Ascending aorta (tissue), 2 donors: ENCODE data around the gene TBC1D19. TPM values are rescaled to one million over a fixed set of nuclear protein-coding genes. Genes with fewer than 3 reads are reported as not detected.
"Not testable (repeated sequence)": the region's sequence is repeated elsewhere in the genome, so short reads cannot be mapped to it uniquely, and the experiment has no call there.

ENCODE experiments used
- DNase-seq, 2 donors: peaks; one replicate each; pipeline ENCODE4 v3.0.0-alpha.2; 2019; ENCODE audit warnings: low spot score in 2 of 2
- H3K27ac ChIP-seq, 2 donors: fragments of 200-600 bp; sonication (generic); one replicate each; pipeline ENCODE4 v1.5.1; 2016 to 2017; ENCODE audit warnings: mild to moderate bottlenecking in 1 of 2
- H3K27me3 ChIP-seq: fragments of 200-600 bp; sonication (generic); one replicate; pipeline ENCODE4 v1.5.1; 2017
- H3K36me3 ChIP-seq, 2 donors: fragments of 200-600 bp; sonication (generic); one replicate each; pipeline ENCODE4 v1.5.1; 2016
- H3K4me1 ChIP-seq, 2 donors: fragments of 200-600 bp; sonication (generic); one replicate each; pipeline ENCODE4 v1.5.1; 2016 to 2017; ENCODE audit warnings: mild to moderate bottlenecking in 1 of 2
- H3K4me3 ChIP-seq, 2 donors: fragments of 200-600 bp; sonication (generic); one replicate each; pipeline ENCODE4 v1.5.1; 2016 to 2017; ENCODE audit warnings: mild to moderate bottlenecking in 1 of 2
- H3K9me3 ChIP-seq, 2 donors: fragments of 200-600 bp; sonication (generic); one replicate each; pipeline ENCODE4 v1.5.1; 2016
- intact Hi-C: fragments of 100-400 bp; cut with DNase I; formaldehyde crosslinking; loops from one replicate; pipeline ENCODE4 v1.15.1; 2023
- total RNA-seq: library from RNA; depleted of rRNA; stranded (reverse); fragments of >200 nt; gene quantifications from one replicate; pipeline ENCODE4 v1.1.0, GENCODE V29; 2016
- TF ChIP-seq, protein P1 (sequence below), 3 experiments: fragments of 200-600 bp in 2 of 3; fragments of 450-650 bp in 1 of 3; sonication (generic) in 2 of 3; IDR thresholded peaks; one replicate each; pipeline ENCODE4 v1.5.1; 2016 to 2019; ENCODE audit warnings: antibody characterized with exemption in 3 of 3, mild to moderate bottlenecking in 1 of 3, moderate library complexity in 1 of 3

Gene TBC1D19
- total RNA-seq, 1 donor from 2014 or later = 18.1 TPM

DNA sequence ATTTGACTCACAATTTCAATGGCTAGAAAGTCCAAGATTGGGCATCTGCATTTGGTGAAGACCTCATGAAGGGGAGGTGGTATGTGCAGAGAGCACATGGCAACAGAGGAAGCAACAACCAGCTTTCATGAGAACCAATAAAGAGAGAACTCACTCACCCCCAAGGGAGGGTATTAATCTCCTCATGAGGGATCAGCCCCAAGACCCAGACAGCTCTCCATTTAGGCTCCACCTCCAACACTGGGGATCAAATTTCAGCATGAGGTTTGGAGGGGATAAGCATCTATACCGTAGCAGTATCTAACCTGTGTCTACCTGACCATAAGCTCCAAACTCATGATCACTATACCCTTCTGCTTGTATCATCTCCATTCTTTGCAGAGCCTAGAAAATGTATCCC lies 9.3 kb upstream of the TBC1D19 start:
- H3K4me1 ChIP-seq = no peaks in the 10 kb centered on the region
- H3K4me3 ChIP-seq = no peak overlapping the region
- no peak overlapping the region for H3K27ac ChIP-seq

DNA sequence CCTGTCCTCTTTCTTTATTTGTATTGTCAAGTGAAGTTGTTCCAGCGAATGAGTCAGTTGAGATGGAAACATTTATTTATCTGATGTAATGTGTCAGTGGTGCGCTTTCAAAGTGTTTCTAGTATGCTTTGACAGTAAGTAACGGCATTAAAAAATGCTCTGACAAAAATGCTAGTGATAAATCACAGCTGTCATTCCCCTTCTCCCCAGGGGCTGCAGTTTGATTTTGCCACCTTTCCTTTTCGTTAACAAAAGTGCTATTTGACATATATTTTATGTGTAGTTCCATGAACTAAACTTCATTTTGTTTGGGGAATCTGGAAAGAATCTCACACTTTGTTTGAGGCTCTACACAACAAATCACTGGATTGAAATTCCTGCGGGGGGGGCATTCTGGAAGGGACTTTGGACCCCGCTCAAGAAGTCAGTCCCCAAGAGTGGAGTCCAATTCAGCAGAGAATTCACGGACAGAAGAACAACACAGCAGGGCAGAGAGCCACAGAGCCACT lies 7.6 kb upstream of the TBC1D19 start:
- H3K9me3 ChIP-seq = no peaks in the 10 kb centered on the region
- H3K27ac ChIP-seq = no peak overlapping the region
- TF ChIP-seq, protein P1, sequence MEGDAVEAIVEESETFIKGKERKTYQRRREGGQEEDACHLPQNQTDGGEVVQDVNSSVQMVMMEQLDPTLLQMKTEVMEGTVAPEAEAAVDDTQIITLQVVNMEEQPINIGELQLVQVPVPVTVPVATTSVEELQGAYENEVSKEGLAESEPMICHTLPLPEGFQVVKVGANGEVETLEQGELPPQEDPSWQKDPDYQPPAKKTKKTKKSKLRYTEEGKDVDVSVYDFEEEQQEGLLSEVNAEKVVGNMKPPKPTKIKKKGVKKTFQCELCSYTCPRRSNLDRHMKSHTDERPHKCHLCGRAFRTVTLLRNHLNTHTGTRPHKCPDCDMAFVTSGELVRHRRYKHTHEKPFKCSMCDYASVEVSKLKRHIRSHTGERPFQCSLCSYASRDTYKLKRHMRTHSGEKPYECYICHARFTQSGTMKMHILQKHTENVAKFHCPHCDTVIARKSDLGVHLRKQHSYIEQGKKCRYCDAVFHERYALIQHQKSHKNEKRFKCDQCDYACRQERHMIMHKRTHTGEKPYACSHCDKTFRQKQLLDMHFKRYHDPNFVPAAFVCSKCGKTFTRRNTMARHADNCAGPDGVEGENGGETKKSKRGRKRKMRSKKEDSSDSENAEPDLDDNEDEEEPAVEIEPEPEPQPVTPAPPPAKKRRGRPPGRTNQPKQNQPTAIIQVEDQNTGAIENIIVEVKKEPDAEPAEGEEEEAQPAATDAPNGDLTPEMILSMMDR (IDR thresholded peaks at IDR 0.05) = no peak
- no peaks in the 10 kb centered on the region for H3K36me3 ChIP-seq
- no peak overlapping the region for H3K4me3 ChIP-seq
- DNase-seq = no peak
- intact Hi-C loops = no loop called here
- H3K27me3 ChIP-seq = no peaks in the 10 kb centered on the region
- no peaks in the 10 kb centered on the region for H3K4me1 ChIP-seq

More for the DNA sequence above, 9.3 kb upstream of the TBC1D19 start:
- intact Hi-C loops = no loop called here
- DNase-seq = no peak
- Histone ChIP-seq H3K27me3 (no peaks in the 10 kb centered on the region), H3K9me3 (no peaks in the 10 kb centered on the region), H3K36me3 (no peaks in the 10 kb centered on the region)
- TF ChIP-seq, protein P1 (IDR thresholded peaks at IDR 0.05) = no peak

DNA sequence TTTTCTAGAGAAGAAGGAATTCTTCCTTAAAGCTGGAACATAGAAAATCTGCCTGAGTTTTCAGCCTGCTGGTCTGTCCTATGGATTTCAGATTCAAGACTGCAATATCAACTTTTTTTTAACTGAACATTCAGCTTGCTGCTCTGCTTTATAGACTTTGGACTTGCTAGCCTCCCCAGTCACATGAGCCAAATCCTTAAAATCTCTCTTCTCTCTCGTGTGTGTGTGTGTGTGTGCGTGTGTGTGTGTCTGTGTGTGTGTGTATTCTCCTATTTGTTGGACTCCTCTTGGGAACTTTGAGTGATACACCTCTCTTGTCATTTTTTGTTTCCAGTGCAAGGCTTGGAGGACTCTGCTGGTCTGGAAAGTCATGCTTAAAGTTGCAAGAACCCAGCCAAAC lies 6.8 kb upstream of the TBC1D19 start:
- TF ChIP-seq, protein P1 (IDR thresholded peaks at IDR 0.05) = no peak
- intact Hi-C loops = no loop called here
- H3K4me3 ChIP-seq = no peak overlapping the region

GRCh38 chr4:26579169-26579568 lies 4.7 kb upstream of the TBC1D19 start:
- DNase-seq = no peak
- Histone ChIP-seq H3K9me3 (no peaks in the 10 kb centered on the region), H3K4me3 (no peak overlapping the region), H3K27me3 (no peaks in the 10 kb centered on the region), H3K27ac (no peak overlapping the region), H3K36me3 (no peaks in the 10 kb centered on the region), H3K4me1 (peaks cover 0 to 2% of the 10 kb centered on the region in 2 donors)
- intact Hi-C loops = no loop called here
- TF ChIP-seq, protein P1 (IDR thresholded peaks at IDR 0.05) = no peak

More for the DNA sequence above, 6.8 kb upstream of the TBC1D19 start:
- Histone ChIP-seq H3K27ac (no peak overlapping the region), H3K27me3 (no peaks in the 10 kb centered on the region), H3K36me3 (no peaks in the 10 kb centered on the region), H3K9me3 (no peaks in the 10 kb centered on the region), H3K4me1 (no peaks in the 10 kb centered on the region)
- no peak for DNase-seq

DNA sequence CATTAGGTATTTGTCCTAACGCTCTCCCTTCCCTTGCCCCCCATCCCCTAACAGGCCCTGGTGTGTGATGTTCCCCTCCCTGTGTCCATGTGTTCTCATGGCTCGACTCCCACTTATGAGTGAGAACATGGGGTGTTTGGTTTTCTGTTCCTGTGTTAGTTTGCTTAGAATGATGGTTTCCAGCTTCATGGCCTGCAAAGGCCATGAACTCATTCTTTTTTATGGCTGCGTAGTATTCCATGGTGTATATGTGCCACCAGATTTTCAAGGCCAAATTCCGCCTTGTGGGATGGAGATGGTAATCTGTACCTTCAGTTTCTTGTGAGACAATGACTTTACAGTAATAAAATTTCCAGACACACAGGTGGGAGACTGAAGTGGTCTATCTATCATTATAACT lies 2.5 kb upstream of the TBC1D19 start:
- not testable (repeated sequence) for H3K27me3 ChIP-seq, H3K9me3 ChIP-seq, H3K27ac ChIP-seq, DNase-seq, H3K4me3 ChIP-seq, H3K36me3 ChIP-seq, H3K4me1 ChIP-seq
- intact Hi-C loops = loop anchor here (5.0 to 10.0 kb wide), 2 partner anchors 276 to 667 kb away; partner anchors contain the start of gene SMIM20

- peaks cover 0 to 2% of the 10 kb centered on the region in 2 donors for H3K4me1 ChIP-seq
- peak overlapping the region; percentile 73 to 94 for H3K4me3 ChIP-seq
- no peaks in the 10 kb centered on the region for H3K9me3 ChIP-seq
- TF ChIP-seq, protein P1 (IDR thresholded peaks at IDR 0.05) = no peak
- DNase-seq = no peak
- no peaks in the 10 kb centered on the region for H3K36me3 ChIP-seq
- no peaks in the 10 kb centered on the region for H3K27me3 ChIP-seq
- intact Hi-C loops = loop anchor here (5.0 to 10.0 kb wide), 2 partner anchors 274 to 669 kb away; partner anchors contain the start of gene SMIM20
- H3K27ac ChIP-seq = peak overlapping the region; percentile 28 to 60
These were observed 383 bp upstream of the TBC1D19 start for GRCh38 chr4:26583538-26583864.
